ENCODE results near the gene SHB.

The SHB gene

GRCh38 chr9:37923118-37923795, 145.8 kb downstream of the SHB start:
- FAIRE-seq: no peak
- no peak for DNase-seq (ENCODE audit: insufficient read length, low spot score)

GRCh38 chr9:37922363-37923117, 146.5 kb downstream of the SHB start:
- DNase-seq (ENCODE audit: insufficient read length, low spot score): no peak
- no peak for FAIRE-seq

GRCh38 chr9:37921546-37922300, 147.3 kb downstream of the SHB start:
- no peak for FAIRE-seq
- DNase-seq (ENCODE audit: insufficient read length, low spot score): no peak

- FAIRE-seq (no peak), DNase-seq (ENCODE audit: insufficient read length, low spot score) (no peak)
These were observed 147.9 kb downstream of the SHB start for GRCh38 chr9:37921168-37921510.

- FAIRE-seq (peak; percentile 78), DNase-seq (ENCODE audit: insufficient read length, low spot score) (peak; percentile 31)
These were observed 148.4 kb downstream of the SHB start for GRCh38 chr9:37920471-37921167.

- FAIRE-seq (no peak), DNase-seq (ENCODE audit: insufficient read length, low spot score) (no peak)
These were observed 149.1 kb downstream of the SHB start for GRCh38 chr9:37919956-37920335.

GRCh38 chr9:37919246-37919955, 149.6 kb downstream of the SHB start:
- no peak for FAIRE-seq
- no peak for DNase-seq (ENCODE audit: insufficient read length, low spot score)

- FAIRE-seq: no peak
- DNase-seq (ENCODE audit: insufficient read length, low spot score): no peak
These were observed 150.3 kb downstream of the SHB start for GRCh38 chr9:37918665-37919170.

GRCh38 chr9:37917801-37918664, 151.0 kb downstream of the SHB start:
- no peak for DNase-seq (ENCODE audit: insufficient read length, low spot score)
- FAIRE-seq: no peak

GRCh38 chr9:37917313-37917731, 151.7 kb downstream of the SHB start:
- DNase-seq (ENCODE audit: insufficient read length, low spot score) (no peak), FAIRE-seq (no peak)

GRCh38 chr9:37916471-37917312, 152.3 kb downstream of the SHB start:
- FAIRE-seq (no peak), DNase-seq (ENCODE audit: insufficient read length, low spot score) (no peak)

- DNase-seq (ENCODE audit: insufficient read length, low spot score) (no peak), FAIRE-seq (no peak)
These were observed 153.0 kb downstream of the SHB start for GRCh38 chr9:37915911-37916470.

- DNase-seq (ENCODE audit: insufficient read length, low spot score): no peak
These were observed 154.2 kb downstream of the SHB start for GRCh38 chr9:37914701-37915358.

GRCh38 chr9:37914154-37914551, 154.9 kb downstream of the SHB start:
- FAIRE-seq (no peak), DNase-seq (ENCODE audit: insufficient read length, low spot score) (no peak)

More at GRCh38 chr9:37914701-37915358, 154.2 kb downstream of the SHB start:
- FAIRE-seq: no peak

GRCh38 chr9:37913480-37914153, 155.4 kb downstream of the SHB start:
- DNase-seq (ENCODE audit: insufficient read length, low spot score): peak; percentile 81
- peak; percentile 97 for FAIRE-seq

GRCh38 chr9:37911271-37911681, 157.8 kb downstream of the SHB start:
- FAIRE-seq (no peak), DNase-seq (ENCODE audit: insufficient read length, low spot score) (no peak)

- DNase-seq (ENCODE audit: insufficient read length, low spot score): no peak
- FAIRE-seq: no peak
These were observed 158.8 kb downstream of the SHB start for GRCh38 chr9:37910271-37910670.

All from GM19239 (cell line).